Adrenal gland (tissue), 12 donors: ENCODE results near the gene NIN. TPM values are rescaled to one million over a fixed set of nuclear protein-coding genes. Genes with fewer than 3 reads are reported as not detected.
A peak's percentile ranks its signal among the peaks of the same experiment; 100 is the strongest.

Source experiments
- DNase-seq, 7 donors: peaks; one replicate each; pipeline ENCODE4 v3.0.0-alpha.2; 2019 to 2020
- H3K27ac ChIP-seq, 5 donors: fragments of 200-600 bp; sonication (generic) in 4 of 5; 1 replicate in 3 of 5; 2 replicates in 2 of 5; pipeline versions ENCODE4 v1.5.1 to v1.8.0; 2016 to 2020; ENCODE audit warnings: mild to moderate bottlenecking in 1 of 5
- H3K27me3 ChIP-seq: fragments of 200-600 bp; 2 replicates; pipeline ENCODE4 v1.8.0; 2021
- H3K36me3 ChIP-seq, 2 donors: fragments of 200-600 bp; replicated peaks in 1 of 2; 1 replicate in 1 of 2; 2 replicates in 1 of 2; pipeline versions ENCODE4 v1.5.1 to v1.8.0; 2018 to 2022
- H3K4me1 ChIP-seq, 2 donors: fragments of 200-600 bp; replicated peaks in 1 of 2; 1 replicate in 1 of 2; 2 replicates in 1 of 2; pipeline versions ENCODE4 v1.5.1 to v1.8.0; 2018 to 2021
- H3K4me3 ChIP-seq, 4 donors: fragments of 200-600 bp; sonication (generic) in 3 of 4; one replicate each; pipeline ENCODE4 v1.5.1; 2016 to 2018
- H3K9me3 ChIP-seq, 3 donors: fragments of 200-600 bp; sonication (generic) in 1 of 3; replicated peaks in 1 of 3; 1 replicate in 2 of 3; 2 replicates in 1 of 3; pipeline versions ENCODE4 v1.5.1 to v1.8.0; 2016 to 2021
- CTCF ChIP-seq, 6 experiments: fragments of 450-650 bp in 4 of 6; fragments of 200-600 bp in 2 of 6; sonication (generic) in 1 of 6; IDR thresholded peaks; 1 replicate in 5 of 6; 2 replicates in 1 of 6; pipeline versions ENCODE4 v1.5.1 to v1.8.0; 2016 to 2021; ENCODE audit warnings: antibody characterized with exemption in 6 of 6, mild to moderate bottlenecking in 2 of 6, moderate library complexity in 1 of 6
- POLR2A ChIP-seq, 2 donors: fragments of 450-650 bp; IDR thresholded peaks; one replicate each; pipeline ENCODE4 v1.6.1; 2017; ENCODE audit warnings: antibody characterized with exemption in 2 of 2, mild to moderate bottlenecking in 2 of 2, moderate library complexity in 1 of 2
- WGBS, 4 donors: extraction: QIAGEN DNeasy Blood & Tissue Kit in 2 of 4; methylation state at CpG; one replicate each; pipeline versions ENCODE4 v1.1.5 to v1.1.7; 2013 to 2017; 5-methylcytosine and 5-hydroxymethylcytosine counted together
- intact Hi-C, 2 donors: fragments of 100-400 bp; cut with DNase I; formaldehyde crosslinking; loops; one replicate each; pipeline versions ENCODE4 v1.14.1 to v1.15.0; 2022 to 2023
- polyA plus RNA-seq, 3 donors: library from polyadenylated mRNA; stranded (reverse); fragments of 200-250 nt in 2 of 3; fragments of 350-450 nt in 1 of 3; fragmentation: Illumina TruSeq in 1 of 3; extraction: RNeasy Lipid Tissue Mini Kit (QIAGEN cat#74804) in 1 of 3; gene quantifications; one replicate each; pipeline ENCODE4 v1.2.3, GENCODE V29; 2013 to 2014
- total RNA-seq, 9 donors: library from RNA; depleted of rRNA in 4 of 9; stranded (reverse); fragments of >200 nt in 4 of 9; fragments of 120-200 nt in 1 of 9; fragmentation: NEBNext Ultra II Directional in 1 of 9; extraction: Animal tissue kit (Norgen Biotek cat#: 25700) in 1 of 9; gene quantifications; one replicate each; pipeline versions ENCODE4 v1.1.0 to v1.2.4, GENCODE V29; 2013 to 2023
- donor health status: healthy with polysubstance abuse.
- donor health status: Bipolar disorder and iron deficiency.
- donor health status: DM: yes; HTN: yes; CAD: no.
- donor health status: DM: no; HTN: no; CAD: no.
- donor health status: DM: no; HTN: no; CAD: no.
- donor health status: DM: yes; HTN: yes; CAD: no.

NIN gene
- total and polyA plus RNA-seq, 12 donors, result 3.0 to 66.1 (median 17.9) TPM

GRCh38 chr14:50740856-50741255 lies 90.1 kb downstream of the NIN start:
- no peak overlapping the region for H3K27ac ChIP-seq
- TF ChIP-seq POLR2A (IDR thresholded peaks at IDR 0.05) (no peak), CTCF (IDR thresholded peaks at IDR 0.05) (no peak)
- DNase-seq, result no peak

GRCh38 chr14:50739186-50739585 lies 91.8 kb downstream of the NIN start:
- 87 to 98% (median 90%) methylated on average over 4 of the region's 4 CpGs for whole genome bisulfite sequencing, 4 donors
- intact Hi-C loops, result no loop called here
- peaks cover 0 to 35% of the 10 kb centered on the region in 2 donors for H3K36me3 ChIP-seq

More at GRCh38 chr14:50740856-50741255, 90.1 kb downstream of the NIN start:
- H3K27me3 ChIP-seq, result no peaks in the 10 kb centered on the region
- no peaks in the 10 kb centered on the region for H3K9me3 ChIP-seq
- H3K4me1 ChIP-seq, result peaks cover 0 to 16% of the 10 kb centered on the region in 2 donors
- H3K36me3 ChIP-seq, result peaks cover 0 to 27% of the 10 kb centered on the region in 2 donors
- intact Hi-C loops, result no loop called here
- no peak overlapping the region for H3K4me3 ChIP-seq

GRCh38 chr14:50736932-50737419 lies 94.0 kb downstream of the NIN start:
- H3K27me3 ChIP-seq, result no peaks in the 10 kb centered on the region
- TF ChIP-seq POLR2A (IDR thresholded peaks at IDR 0.05), result no peak
- no peak for TF ChIP-seq CTCF (IDR thresholded peaks at IDR 0.05)
- H3K27ac ChIP-seq, result no peak overlapping the region
- H3K36me3 ChIP-seq, result peaks cover 0 to 24% of the 10 kb centered on the region in 2 donors
- peaks cover 0 to 24% of the 10 kb centered on the region in 2 donors for H3K4me1 ChIP-seq
- intact Hi-C loops, result no loop called here
- DNase-seq, result no peak
- H3K9me3 ChIP-seq, result no peaks in the 10 kb centered on the region
- H3K4me3 ChIP-seq, result no peak overlapping the region
- 81 to 96% (median 93%) methylated on average over 6 of the region's 6 CpGs for WGBS, 4 donors

More at GRCh38 chr14:50739186-50739585, 91.8 kb downstream of the NIN start:
- Histone ChIP-seq H3K4me1 (peaks cover 0 to 24% of the 10 kb centered on the region in 2 donors), H3K27me3 (no peaks in the 10 kb centered on the region), H3K9me3 (no peaks in the 10 kb centered on the region), H3K27ac (peak overlapping the region in 1 of 5 donors; percentile 8), H3K4me3 (no peak overlapping the region)
- TF ChIP-seq POLR2A (IDR thresholded peaks at IDR 0.05) (no peak), CTCF (IDR thresholded peaks at IDR 0.05) (no peak)
- DNase-seq, result no peak

- H3K4me3 ChIP-seq, result no peak overlapping the region
- H3K9me3 ChIP-seq, result no peaks in the 10 kb centered on the region
- no peak overlapping the region for H3K27ac ChIP-seq
- H3K27me3 ChIP-seq, result no peaks in the 10 kb centered on the region
- TF ChIP-seq POLR2A (IDR thresholded peaks at IDR 0.05) (no peak), CTCF (IDR thresholded peaks at IDR 0.05) (no peak)
- no peak for DNase-seq
- H3K36me3 ChIP-seq, result peaks cover 0 to 24% of the 10 kb centered on the region in 2 donors
- 67 to 81% (median 78%) methylated on average over 4 of the region's 4 CpGs for WGBS, 4 donors
- peaks cover 0 to 19% of the 10 kb centered on the region in 2 donors for H3K4me1 ChIP-seq
- intact Hi-C loops, result no loop called here
Measured at GRCh38 chr14:50734950-50735695, 95.8 kb downstream of the NIN start.
